Keratinocyte (primary cell): ENCODE results near the gene NPHS1.

Source experiments
- CTCF ChIP-seq, 3 experiments: IDR thresholded peaks in 1 of 3; conservative IDR thresholded peaks in 1 of 3; optimal IDR thresholded peaks in 1 of 3; 2 replicates in 2 of 3; 3 replicates in 1 of 3; pipeline versions ENCODE3 to v1.5.1; 2011; ENCODE audit warnings: low read length in 3 of 3, mild to moderate bottlenecking in 3 of 3, moderate library complexity in 2 of 3, control low read depth in 1 of 3, inconsistent platforms in 1 of 3; ENCODE audit not compliant: insufficient read depth in 2 of 3; ENCODE audit errors: extremely low read depth in 1 of 3
- EZH2 ChIP-seq: IDR thresholded peaks from one replicate; pipeline ENCODE4 v1.6.1; 2012; ENCODE audit warnings: inconsistent platforms, mild to moderate bottlenecking, low read length, moderate library complexity

GRCh38 chr19:35843676-35844481 is 8.4 kb downstream of the NPHS1 start:
- no peak for TF ChIP-seq CTCF (optimal IDR thresholded peaks at IDR 0.05 in 1 of 3, IDR thresholded peaks at IDR 0.05 in 1 of 3, conservative IDR thresholded peaks at IDR 0.05 in 1 of 3; ENCODE audit: extremely low read depth in 1 of 3, insufficient read depth in 2 of 3, low read length in 3 of 3)
- no peak for TF ChIP-seq EZH2
